K562 (cell line): Measurements from ENCODE around the gene COMMD10. TPM values are rescaled to one million over a fixed set of nuclear protein-coding genes. Genes with fewer than 3 reads are reported as not detected.

Source experiments
- ATAC-seq: fragments of 200-7000 bp; cut with Tn5 transposase; 3 replicates; pipeline ENCODE4 v1.9.1; 2020; ENCODE audit warnings: moderate library complexity
- BruUV-seq: library from RNA; stranded (reverse); fragments of 400-500 nt; replicated peaks from 2 replicates; lab custom pipeline; 2021; lab: Mats Ljungman, UMichigan
- CTCF ChIA-PET: fragments of 300-600 bp; formaldehyde crosslinking; extraction: SDS; loops from one replicate; lab custom pipeline; 2021; ENCODE audit warnings: low intra/inter-chr PET ratio; lab: Yijun Ruan, JAX
- POLR2A ChIA-PET: fragments of 300-600, 350-650 bp; sonication (Branson Sonifier 250); formaldehyde crosslinking; extraction: SDS; loops from one replicate; lab custom pipeline; 2021; ENCODE audit warnings: antibody characterized with exemption, inconsistent platforms; lab: Yijun Ruan, JAX
- DNase-seq, 4 experiments: peaks; one replicate each; pipeline versions ENCODE4 v3.0.0 to v3.0.0-alpha.2; 2011 to 2018; ENCODE audit warnings: low spot score in 3 of 4, mixed read lengths in 3 of 4; ENCODE audit errors: extremely low read depth in 1 of 4
- FAIRE-seq: peaks from 2 replicates; lab custom pipeline; 2011; peaks lifted over from hg19 to GRCh38; lab: Jason Lieb, UNC
- H2AFZ ChIP-seq: 2 replicates; pipeline ENCODE4 v1.6.0; 2011; ENCODE audit warnings: low read depth, low read length, control low read depth, inconsistent platforms
- H3K27ac ChIP-seq: fragments of 200-600 bp; 3 replicates; pipeline ENCODE4 v1.8.0; 2011; ENCODE audit warnings: low read depth, mild to moderate bottlenecking, control low read depth, inconsistent platforms, low read length, moderate library complexity, mixed read lengths; ENCODE audit errors: extremely low read depth
- H3K27me3 ChIP-seq, 2 experiments: fragments of 300-600 bp in 1 of 2; 2 replicates in 1 of 2; 3 replicates in 1 of 2; pipeline versions ENCODE4 v1.6.0 to v1.8.0; 2011; ENCODE audit warnings: inconsistent platforms in 2 of 2, low read length in 2 of 2, mild to moderate bottlenecking in 1 of 2, mixed read lengths in 1 of 2, moderate library complexity in 1 of 2; ENCODE audit not compliant: control insufficient read depth in 2 of 2, insufficient read depth in 2 of 2
- H3K36me3 ChIP-seq: fragments of 300-600 bp; 3 replicates; pipeline ENCODE4 v1.8.0; 2011; ENCODE audit warnings: mild to moderate bottlenecking, low read length, inconsistent platforms; ENCODE audit not compliant: control insufficient read depth, insufficient read depth
- H3K4me1 ChIP-seq, 2 experiments: fragments of 200-600 bp in 1 of 2; replicated peaks in 1 of 2; 2 replicates in 1 of 2; 3 replicates in 1 of 2; pipeline versions ENCODE4 v1.5.1 to v1.8.0; 2011; ENCODE audit warnings: inconsistent platforms in 2 of 2, low read length in 2 of 2, mild to moderate bottlenecking in 1 of 2, mixed read lengths in 1 of 2, moderate library complexity in 1 of 2; ENCODE audit not compliant: control insufficient read depth in 2 of 2, insufficient read depth in 2 of 2
- H3K4me2 ChIP-seq: 2 replicates; pipeline ENCODE4 v1.6.1; 2011; ENCODE audit warnings: low read length, control low read depth, inconsistent platforms, mixed read lengths; ENCODE audit not compliant: insufficient read depth
- H3K4me3 ChIP-seq: fragments of 200-600 bp; sonication (generic), shearing (Covaris generic); 2 replicates; pipeline ENCODE4 v1.5.1; 2016; ENCODE audit warnings: control low read depth, inconsistent platforms
- H3K79me2 ChIP-seq: fragments of 200-600 bp; 3 replicates; pipeline ENCODE4 v1.8.0; 2011; ENCODE audit warnings: low read length, inconsistent platforms; ENCODE audit not compliant: control insufficient read depth, insufficient read depth
- H3K9ac ChIP-seq, 2 experiments: 2 replicates each; pipeline versions ENCODE4 v1.6.0 to v1.6.1; 2011; ENCODE audit warnings: low read depth in 2 of 2, low read length in 2 of 2, control low read depth in 1 of 2, inconsistent platforms in 1 of 2, mild to moderate bottlenecking in 1 of 2, mixed read lengths in 1 of 2; ENCODE audit not compliant: insufficient read depth in 1 of 2
- H3K9me1 ChIP-seq: one replicate; pipeline ENCODE4 v1.6.0; 2011; ENCODE audit warnings: inconsistent platforms, mild to moderate bottlenecking, low read length, moderate library complexity; ENCODE audit not compliant: control insufficient read depth, insufficient read depth
- H3K9me3 ChIP-seq: replicated peaks from 2 replicates; pipeline ENCODE4 v1.5.1; 2011; ENCODE audit warnings: low read depth, low read length, inconsistent platforms; ENCODE audit not compliant: control insufficient read depth, insufficient read depth
- H4K20me1 ChIP-seq: replicated peaks from 2 replicates; pipeline ENCODE4 v1.6.1; 2011; ENCODE audit warnings: low read length, inconsistent platforms, mixed read lengths; ENCODE audit not compliant: control insufficient read depth, insufficient read depth
- DNMT1 ChIP-seq: fragments of 450-650 bp; IDR thresholded peaks from 2 replicates; pipeline ENCODE4 v1.6.1; 2016; ENCODE audit warnings: antibody characterized with exemption, mild to moderate bottlenecking
- FOXP1 ChIP-seq: sonication (generic); formaldehyde crosslinking; IDR thresholded peaks from 2 replicates; pipeline ENCODE4 v1.8.0; 2022; ENCODE audit warnings: mild to moderate bottlenecking, missing genetic modification reagents
- HCFC1 ChIP-seq: IDR thresholded peaks from 2 replicates; pipeline ENCODE4 v1.6.1; 2012; ENCODE audit warnings: low read depth, low read length, improper control_type of control experiment
- NFIX ChIP-seq: fragments of 250-450 bp; sonication (Bioruptor Pico); IDR thresholded peaks from 2 replicates; pipeline ENCODE4 v1.4.0; 2020; ENCODE audit warnings: low read depth, mild to moderate bottlenecking, moderate library complexity
- RFX7 ChIP-seq: fragments of 250-450 bp; sonication (Bioruptor Pico); IDR thresholded peaks from 2 replicates; pipeline ENCODE4 v1.5.1; 2021; ENCODE audit warnings: mild to moderate bottlenecking
- SRSF7 ChIP-seq: fragments of 200-400 bp; formaldehyde crosslinking; optimal IDR thresholded peaks from 2 replicates; pipeline ENCODE3; 2017; ENCODE audit warnings: mild to moderate bottlenecking, low read depth, low read length
- U2AF1 ChIP-seq: fragments of 200-400 bp; formaldehyde crosslinking; optimal IDR thresholded peaks from 2 replicates; pipeline ENCODE3; 2017; ENCODE audit warnings: mild to moderate bottlenecking, low read depth, low read length, moderate library complexity
- ZBTB8A ChIP-seq: fragments of 450-650 bp; IDR thresholded peaks from 2 replicates; pipeline ENCODE4 v1.6.1; 2018; ENCODE audit warnings: mild to moderate bottlenecking, moderate library complexity; ENCODE audit not compliant: partially characterized antibody
- ZNF165 ChIP-seq: fragments of 250-450 bp; sonication (Bioruptor Pico); IDR thresholded peaks from 2 replicates; pipeline ENCODE4 v1.4.0; 2020; ENCODE audit warnings: borderline replicate concordance
- ZNF316 ChIP-seq: fragments of 450-650 bp; IDR thresholded peaks from 2 replicates; pipeline ENCODE4 v1.6.1; 2016
- ZNF354B ChIP-seq: fragments of 250-450 bp; sonication (Bioruptor Pico); IDR thresholded peaks from 2 replicates; pipeline ENCODE4 v1.4.0; 2020
- ZNF589 ChIP-seq: fragments of 200-800 bp; sonication (Bioruptor generic); IDR thresholded peaks from 2 replicates; pipeline ENCODE4 v1.6.1; 2016; ENCODE audit warnings: low read depth, missing genetic modification characterization, missing compliant biosample characterization
- ZNF764 ChIP-seq: fragments of 250-450 bp; sonication (Bioruptor Pico); IDR thresholded peaks from 2 replicates; pipeline ENCODE4 v1.4.0; 2020; ENCODE audit warnings: low read depth, mild to moderate bottlenecking, moderate library complexity
- WGBS: fragments of 100-300 bp; shearing (Covaris generic); methylation state at CpG from one replicate; pipeline ENCODE4 v1.1.6; 2016; ENCODE audit warnings: low coverage, mixed read lengths; ENCODE audit not compliant: insufficient coverage; ENCODE audit errors: missing lambda C conversion rate; 5-methylcytosine and 5-hydroxymethylcytosine counted together
- in situ Hi-C: fragments of 300-500 bp; cut with MboI; formaldehyde crosslinking; loops from 4 replicates; pipeline ENCODE4 v1.15.0; 2018; ENCODE audit warnings: inconsistent platforms, mixed read lengths
- intact Hi-C: fragments of 100-400 bp; cut with micrococcal nuclease; formaldehyde crosslinking; loops from 2 replicates; pipeline ENCODE4 v1.14.2; 2022
- polyA plus RNA-seq, 8 experiments: library from polyadenylated mRNA; depleted of rRNA in 4 of 8; stranded (reverse) in 5 of 8; unstranded in 3 of 8; fragments of >200 nt; fragmentation: Nextera tagmentation in 2 of 8; fragmentation: Illumina TruSeq in 1 of 8; extraction: Ambion mirVana in 2 of 8; extraction: Trizol in 1 of 8; gene quantifications; 2 replicates each; pipeline versions ENCODE4 v1.2.1 to v1.2.3, GENCODE V29; 2011 to 2014; ENCODE audit warnings: inconsistent platforms in 1 of 8, missing spikeins in 1 of 8
- total RNA-seq, 7 experiments: library from RNA; depleted of rRNA in 6 of 7; stranded (reverse); fragments of >200 nt in 6 of 7; fragmentation: Illumina TruSeq in 2 of 7; extraction: Trizol in 2 of 7; gene quantifications; 2 replicates each; pipeline versions ENCODE4 v1.2.1 to v1.2.3, GENCODE V29; 2011 to 2021; ENCODE audit warnings: low replicate concordance in 1 of 7
- TF ChIP-seq, protein P1 (sequence below): fragments of 250-450 bp; sonication (Bioruptor Pico); IDR thresholded peaks from 2 replicates; pipeline ENCODE4 v1.8.0; 2022; ENCODE audit warnings: moderate library complexity, mild to moderate bottlenecking, inconsistent platforms
- TF ChIP-seq, protein P2 (sequence below): IDR thresholded peaks from 2 replicates; pipeline ENCODE4 v1.6.1; 2012; ENCODE audit warnings: low read depth, low read length, improper control_type of control experiment, borderline replicate concordance
- TF ChIP-seq, protein P3 (sequence below): fragments of 250-450 bp; sonication (Bioruptor Pico); IDR thresholded peaks from 2 replicates; pipeline ENCODE4 v1.4.0; 2020
- TF ChIP-seq, protein P4 (sequence below), 2 experiments: fragments of 450-650 bp in 1 of 2; sonication (generic) in 1 of 2; formaldehyde crosslinking in 1 of 2; IDR thresholded peaks in 1 of 2; conservative IDR thresholded peaks in 1 of 2; 2 replicates each; pipeline versions ENCODE4 v1.6.1 to v1.8.1; 2016 to 2023; ENCODE audit warnings: mild to moderate bottlenecking in 2 of 2, moderate library complexity in 2 of 2, inconsistent platforms in 1 of 2, missing genetic modification reagents in 1 of 2

The COMMD10 gene
- total and polyA plus RNA-seq, 9 of the 15 experiments (the other 6 are each of a cell fraction or from before 2014, with no cell fraction given): 17.9 to 101 (median 28.0) TPM

DNA sequence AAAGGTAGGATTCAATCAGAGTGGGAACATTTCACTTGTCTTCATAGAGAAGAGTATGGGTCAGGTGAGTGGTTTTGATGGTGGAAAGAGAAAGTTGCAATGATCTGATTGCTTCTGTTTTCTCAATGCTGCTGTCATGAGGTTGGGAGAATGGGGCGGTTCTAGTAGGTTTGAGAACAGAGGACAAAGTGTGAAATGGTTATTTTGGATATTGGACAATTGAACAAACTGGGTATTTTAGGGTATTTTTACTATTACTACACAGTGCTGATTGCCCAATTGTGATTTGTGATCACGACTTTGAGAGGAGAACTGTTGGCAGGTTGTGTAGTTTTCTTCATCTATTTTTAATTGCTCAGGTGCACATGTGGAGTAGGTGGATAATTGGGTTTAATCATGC, 60.2 kb downstream of the COMMD10 start:
- CTCF ChIA-PET: no interaction called here
- TF ChIP-seq U2AF1: no peak
- no peak for TF ChIP-seq DNMT1
- no peak for TF ChIP-seq SRSF7
- no peak for TF ChIP-seq RFX7 (CRISPR knock-in tag)
- TF ChIP-seq, protein P1, sequence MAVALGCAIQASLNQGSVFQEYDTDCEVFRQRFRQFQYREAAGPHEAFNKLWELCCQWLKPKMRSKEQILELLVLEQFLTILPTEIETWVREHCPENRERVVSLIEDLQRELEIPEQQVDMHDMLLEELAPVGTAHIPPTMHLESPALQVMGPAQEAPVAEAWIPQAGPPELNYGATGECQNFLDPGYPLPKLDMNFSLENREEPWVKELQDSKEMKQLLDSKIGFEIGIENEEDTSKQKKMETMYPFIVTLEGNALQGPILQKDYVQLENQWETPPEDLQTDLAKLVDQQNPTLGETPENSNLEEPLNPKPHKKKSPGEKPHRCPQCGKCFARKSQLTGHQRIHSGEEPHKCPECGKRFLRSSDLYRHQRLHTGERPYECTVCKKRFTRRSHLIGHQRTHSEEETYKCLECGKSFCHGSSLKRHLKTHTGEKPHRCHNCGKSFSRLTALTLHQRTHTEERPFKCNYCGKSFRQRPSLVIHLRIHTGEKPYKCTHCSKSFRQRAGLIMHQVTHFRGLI: no peak
- TF ChIP-seq, protein P2, sequence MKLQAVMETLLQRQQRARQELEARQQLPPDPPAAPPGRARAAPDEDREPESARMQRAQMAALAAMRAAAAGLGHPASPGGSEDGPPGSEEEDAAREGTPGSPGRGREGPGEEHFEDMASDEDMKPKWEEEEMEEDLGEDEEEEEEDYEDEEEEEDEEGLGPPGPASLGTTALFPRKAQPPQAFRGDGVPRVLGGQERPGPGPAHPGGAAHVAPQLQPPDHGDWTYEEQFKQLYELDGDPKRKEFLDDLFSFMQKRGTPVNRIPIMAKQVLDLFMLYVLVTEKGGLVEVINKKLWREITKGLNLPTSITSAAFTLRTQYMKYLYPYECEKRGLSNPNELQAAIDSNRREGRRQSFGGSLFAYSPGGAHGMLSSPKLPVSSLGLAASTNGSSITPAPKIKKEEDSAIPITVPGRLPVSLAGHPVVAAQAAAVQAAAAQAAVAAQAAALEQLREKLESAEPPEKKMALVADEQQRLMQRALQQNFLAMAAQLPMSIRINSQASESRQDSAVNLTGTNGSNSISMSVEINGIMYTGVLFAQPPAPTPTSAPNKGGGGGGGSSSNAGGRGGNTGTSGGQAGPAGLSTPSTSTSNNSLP: no peak
- TF ChIP-seq HCFC1: no peak
- TF ChIP-seq ZNF764 (CRISPR knock-in tag): no peak
- TF ChIP-seq, protein P3, sequence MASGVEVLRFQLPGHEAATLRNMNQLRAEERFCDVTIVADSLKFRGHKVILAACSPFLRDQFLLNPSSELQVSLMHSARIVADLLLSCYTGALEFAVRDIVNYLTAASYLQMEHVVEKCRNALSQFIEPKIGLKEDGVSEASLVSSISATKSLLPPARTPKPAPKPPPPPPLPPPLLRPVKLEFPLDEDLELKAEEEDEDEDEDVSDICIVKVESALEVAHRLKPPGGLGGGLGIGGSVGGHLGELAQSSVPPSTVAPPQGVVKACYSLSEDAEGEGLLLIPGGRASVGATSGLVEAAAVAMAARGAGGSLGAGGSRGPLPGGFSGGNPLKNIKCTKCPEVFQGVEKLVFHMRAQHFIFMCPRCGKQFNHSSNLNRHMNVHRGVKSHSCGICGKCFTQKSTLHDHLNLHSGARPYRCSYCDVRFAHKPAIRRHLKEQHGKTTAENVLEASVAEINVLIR (CRISPR knock-in tag): no peak
- TF ChIP-seq NFIX (CRISPR knock-in tag): no peak
- TF ChIP-seq, protein P4, sequence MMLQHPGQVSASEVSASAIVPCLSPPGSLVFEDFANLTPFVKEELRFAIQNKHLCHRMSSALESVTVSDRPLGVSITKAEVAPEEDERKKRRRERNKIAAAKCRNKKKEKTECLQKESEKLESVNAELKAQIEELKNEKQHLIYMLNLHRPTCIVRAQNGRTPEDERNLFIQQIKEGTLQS (IDR thresholded peaks at IDR 0.05): no peak
- TF ChIP-seq, protein P4 (CRISPR knock-in tag; conservative IDR thresholded peaks at IDR 0.05): no peak
- TF ChIP-seq FOXP1 (CRISPR knock-in tag): no peak
- TF ChIP-seq ZNF354B (CRISPR knock-in tag): no peak
- TF ChIP-seq ZNF316: no peak
- no peak for TF ChIP-seq ZNF165 (CRISPR knock-in tag)
- no peak for TF ChIP-seq ZNF589 (CRISPR knock-in tag)
- no peak for TF ChIP-seq ZBTB8A

More for the DNA sequence above, 60.2 kb downstream of the COMMD10 start:
- FAIRE-seq (no peak), ATAC-seq (no peak), DNase-seq (no peak)
- H3K9me1 ChIP-seq: no peaks in the 10 kb centered on the region
- H3K27ac ChIP-seq: no peak overlapping the region
- no peak overlapping the region for H2AFZ ChIP-seq
- no peaks in the 10 kb centered on the region for H3K9me3 ChIP-seq
- no peaks in the 10 kb centered on the region for H3K79me2 ChIP-seq
- in situ Hi-C loops (loop anchor here (25.0 kb wide), 1 partner anchor 792 kb away; no protein-coding TSS in a partner anchor), intact Hi-C loops (no loop called here)
- POLR2A ChIA-PET: no interaction called here
- no peak overlapping the region for H3K4me2 ChIP-seq
- H4K20me1 ChIP-seq: no peaks in the 10 kb centered on the region
- H3K36me3 ChIP-seq: no peaks in the 10 kb centered on the region
- no peak overlapping the region for H3K9ac ChIP-seq
- no peaks in the 10 kb centered on the region for H3K27me3 ChIP-seq
- 17% methylated on average over 2 of the region's 2 CpGs for WGBS
- no TSS peak for BruUV-seq
- H3K4me3 ChIP-seq: no peak overlapping the region
- no peaks in the 10 kb centered on the region for H3K4me1 ChIP-seq
